Measurements from ENCODE around the gene P3H3.
"Not testable (repeated sequence)": the region's sequence is repeated elsewhere in the genome, so short reads cannot be mapped to it uniquely, and the experiment has no call there.

Gene P3H3

GRCh38 chr12:6888794-6889193 is 60.6 kb downstream of the P3H3 start:
- DNase-seq (ENCODE audit: low read depth in 2 of 2) = not testable (repeated sequence)
